ENCODE data around the gene MED12L.
A peak's percentile ranks its signal among the peaks of the same experiment; 100 is the strongest.
"Not testable (repeated sequence)": the region's sequence is repeated elsewhere in the genome, so short reads cannot be mapped to it uniquely, and the experiment has no call there.

MED12L gene

DNA sequence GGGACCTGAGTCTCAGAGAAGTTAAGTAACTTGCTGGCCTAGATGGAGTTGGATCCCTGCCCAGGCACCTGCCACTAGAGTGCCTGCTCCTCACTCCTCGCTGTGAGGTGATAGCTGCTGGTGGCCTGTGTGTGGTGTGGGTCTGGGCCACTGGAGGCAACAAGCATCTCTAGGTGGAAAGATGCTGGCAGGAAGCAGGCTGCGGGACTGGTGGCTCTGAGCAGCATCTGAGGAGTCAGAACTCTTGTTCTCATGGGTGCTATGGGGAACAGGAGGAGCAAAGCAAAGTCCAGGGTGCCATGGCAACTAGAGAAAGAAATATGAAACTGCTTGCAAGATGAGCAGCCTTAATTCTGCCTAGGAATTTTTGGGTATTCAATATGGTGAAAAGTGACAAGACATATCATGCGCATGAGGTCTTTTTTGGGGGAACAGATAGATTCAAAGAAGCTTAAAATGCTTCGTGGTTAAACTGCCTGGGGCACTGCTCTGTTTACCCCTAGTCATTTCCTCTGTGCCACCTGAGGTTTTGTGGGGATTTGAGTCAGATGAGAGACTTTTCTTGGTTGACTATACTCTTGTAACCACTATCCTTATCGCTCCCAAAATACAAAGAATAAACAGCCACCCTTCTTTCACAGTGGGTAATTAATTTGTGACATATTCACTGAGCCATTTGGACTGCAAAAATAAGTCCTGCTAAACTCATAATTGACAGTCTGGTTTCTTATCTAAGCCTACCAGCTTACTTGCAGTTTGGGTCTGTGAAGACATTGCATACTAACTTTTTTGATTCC is 50.3 kb downstream of the MED12L start:
- DNase-seq = no peak

DNA sequence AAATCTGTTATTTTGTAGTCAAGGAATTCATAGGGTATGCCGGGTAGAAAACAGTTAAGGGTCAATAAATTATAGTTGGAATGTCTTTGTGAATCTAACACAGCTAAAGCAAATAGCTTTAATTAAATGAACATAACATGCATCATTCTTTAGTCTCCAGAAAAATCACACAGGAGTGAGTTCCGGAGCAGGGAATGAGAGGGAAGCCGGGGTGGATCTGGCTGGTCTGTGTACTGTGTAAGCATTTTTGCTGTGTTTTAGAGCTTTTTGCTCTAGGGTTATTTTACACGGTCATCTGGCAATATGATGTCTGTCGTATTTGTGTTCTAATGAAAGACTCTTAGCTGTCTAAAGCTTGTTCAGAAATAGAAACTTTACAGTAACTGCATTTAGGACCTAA is 57.5 kb downstream of the MED12L start:
- DNase-seq = no peak

DNA sequence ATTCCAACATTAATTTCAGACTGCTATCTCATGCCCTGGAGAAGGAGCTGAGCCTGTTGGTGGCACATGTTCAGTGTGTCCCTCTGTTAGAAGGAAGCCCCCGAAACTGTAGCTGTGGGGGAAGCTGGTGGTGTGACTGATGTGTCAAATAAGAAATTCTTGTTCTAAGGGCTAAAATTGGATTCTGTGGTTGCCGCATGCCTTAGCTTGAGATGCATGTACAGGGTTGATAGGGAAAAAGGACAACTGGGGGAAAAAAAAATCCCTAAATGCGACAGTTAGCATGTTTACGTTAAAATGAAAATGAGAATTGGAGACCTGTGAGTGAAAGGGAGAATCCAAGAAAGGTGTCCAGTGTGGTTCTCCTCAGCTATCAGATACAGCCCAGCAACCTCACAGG is 58.6 kb downstream of the MED12L start:
- DNase-seq = no peak

DNA sequence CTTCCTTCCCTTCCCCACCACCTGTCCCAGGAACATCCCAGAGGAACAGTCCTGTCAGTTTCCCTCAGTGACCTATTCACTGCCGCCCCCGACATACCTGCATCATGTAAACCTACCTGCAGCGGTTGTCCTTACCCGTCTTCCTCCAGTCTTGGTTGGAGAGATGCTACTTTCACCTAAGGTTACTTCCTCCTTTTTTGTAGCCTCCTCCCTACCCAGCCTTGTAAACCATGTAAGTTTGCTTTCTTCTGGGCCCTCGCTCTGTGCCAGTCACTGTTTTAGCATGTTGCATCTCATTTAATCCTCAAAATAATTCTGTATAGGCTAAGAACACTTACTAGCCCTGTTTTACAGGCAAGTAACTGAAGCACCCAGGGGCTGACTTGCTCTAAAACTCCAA is 59.3 kb downstream of the MED12L start:
- DNase-seq = no peak

DNA sequence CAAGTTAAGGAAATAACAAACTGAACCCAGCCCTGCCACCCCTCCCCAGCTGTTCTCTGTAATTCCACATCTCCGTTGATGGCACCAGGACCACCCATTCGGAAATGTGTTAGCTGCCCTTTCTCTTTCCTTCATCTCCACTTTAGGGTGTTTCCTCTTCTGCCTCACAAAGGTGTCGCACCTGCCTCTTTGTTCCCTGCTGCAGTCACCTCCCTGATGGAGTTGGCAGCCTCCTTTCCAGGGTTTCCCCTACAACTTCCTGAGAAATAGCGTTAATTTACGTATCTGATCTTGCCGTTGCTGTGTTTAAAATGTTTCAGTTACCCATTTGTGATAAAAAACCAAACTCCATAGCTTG is 60.2 kb downstream of the MED12L start:
- DNase-seq = no peak

DNA sequence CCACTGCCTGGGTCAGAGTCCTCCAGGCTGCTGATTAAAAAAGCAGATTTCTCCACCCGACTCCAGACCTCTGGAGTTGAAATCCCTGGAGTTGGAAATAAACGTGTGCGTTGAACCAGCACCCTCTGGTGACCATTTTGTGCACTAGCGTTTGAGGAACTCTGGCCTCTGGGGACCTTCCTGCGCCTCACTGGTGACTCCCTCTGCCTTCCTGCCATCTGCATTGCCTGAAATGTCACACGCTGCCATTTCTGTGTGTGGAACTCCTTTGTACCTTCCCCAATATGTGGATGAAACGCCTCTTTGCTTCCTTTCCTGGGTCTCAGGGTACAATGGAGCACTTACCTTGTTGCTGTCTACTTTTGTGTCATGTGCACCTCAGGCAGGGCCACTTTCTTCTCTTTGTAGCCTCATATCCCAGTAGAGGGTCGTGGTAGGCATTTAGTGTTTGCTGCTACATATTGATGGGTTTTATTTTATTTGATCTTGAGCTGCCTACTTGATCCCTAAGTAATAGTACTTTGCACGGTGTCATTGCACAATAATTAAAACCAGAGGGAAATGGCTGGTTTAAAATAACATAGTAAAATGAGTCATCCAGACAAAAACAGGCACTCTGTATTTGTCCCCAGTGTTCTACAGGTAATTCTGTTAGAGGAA is 60.7 kb downstream of the MED12L start:
- DNase-seq = peak; percentile 36

DNA sequence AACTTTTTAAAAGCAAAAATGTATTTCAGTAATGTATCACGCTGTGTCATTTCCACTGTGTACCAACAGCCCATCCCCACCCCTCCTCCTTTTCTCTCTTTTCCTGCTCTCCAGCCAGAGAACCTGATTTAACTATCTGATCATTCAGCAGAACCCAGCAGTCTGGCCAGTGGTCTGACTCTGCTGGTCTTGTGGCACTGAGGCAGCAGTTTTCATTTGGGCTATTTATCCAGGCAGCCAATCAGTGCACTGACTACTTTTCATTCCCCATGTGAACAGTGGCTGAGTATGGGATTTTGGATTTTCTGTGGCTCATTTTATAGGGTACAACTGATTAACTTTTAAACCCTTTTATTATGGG is 61.2 kb downstream of the MED12L start:
- no peak for DNase-seq

DNA sequence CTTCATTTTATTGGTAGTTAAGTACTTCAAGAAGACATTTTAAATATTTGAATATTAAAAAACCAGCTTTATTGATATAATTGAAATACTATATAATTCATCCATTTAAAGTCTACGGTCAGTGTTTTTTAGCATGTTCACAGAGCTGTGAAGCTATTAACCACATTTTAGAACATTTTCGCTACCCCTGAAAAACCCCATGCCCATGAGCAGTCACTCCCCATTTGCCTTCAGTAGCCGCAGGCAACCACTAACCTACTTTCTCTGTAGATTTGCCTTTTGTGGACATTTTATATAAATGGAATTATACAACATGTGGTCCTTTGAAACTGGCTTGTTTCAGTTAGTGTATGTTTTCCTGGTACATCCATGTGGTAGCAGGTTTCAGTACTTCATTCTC is 61.8 kb downstream of the MED12L start:
- DNase-seq = no peak

DNA sequence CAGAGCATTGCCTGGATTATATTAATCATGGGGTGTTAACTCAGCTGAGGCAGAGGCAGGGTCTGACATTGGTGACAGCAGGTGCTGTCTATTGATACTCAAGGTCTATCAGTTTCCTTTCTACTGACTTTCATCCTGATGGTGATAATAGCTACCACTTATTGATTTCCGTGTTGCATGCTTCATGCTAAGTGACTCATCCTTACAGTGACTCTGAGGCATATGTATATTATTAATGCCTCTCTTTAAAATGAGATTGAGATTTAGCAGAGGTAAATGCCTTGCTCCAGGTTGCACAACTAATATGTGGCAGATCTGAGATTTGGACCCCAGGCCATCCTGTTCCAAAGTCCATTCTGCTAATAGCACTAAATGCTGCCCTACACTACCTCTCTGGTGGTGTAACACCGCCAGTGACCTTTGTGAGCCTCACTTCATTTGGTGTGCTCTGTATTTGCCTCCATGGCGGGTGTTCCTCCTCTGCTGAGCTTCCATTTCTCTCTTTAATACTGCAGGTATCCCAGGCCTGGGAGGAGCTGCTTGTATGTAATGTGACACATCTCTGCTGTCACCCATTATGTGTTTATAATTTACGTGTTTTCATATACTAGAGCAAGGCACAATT is 67.1 kb downstream of the MED12L start:
- DNase-seq = no peak

DNA sequence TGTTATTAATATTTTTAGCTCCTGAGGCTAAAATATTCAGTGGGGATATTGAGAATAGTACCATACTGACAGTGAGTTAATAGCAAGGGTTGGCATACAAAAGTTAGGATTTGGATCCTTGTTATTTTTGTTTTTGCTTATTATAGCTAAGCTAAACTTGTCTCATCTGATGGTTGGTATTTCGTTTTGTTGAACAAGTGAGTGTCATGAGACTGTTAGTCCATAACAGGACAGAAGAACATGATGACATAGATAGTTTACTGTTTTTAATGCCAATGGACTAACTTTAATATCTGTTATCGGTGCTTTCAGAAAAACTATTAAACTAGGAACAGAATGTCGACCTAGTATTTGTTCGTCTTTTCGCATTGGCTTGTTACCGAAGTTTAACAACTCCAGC is 69.1 kb downstream of the MED12L start:
- DNase-seq = no peak

DNA sequence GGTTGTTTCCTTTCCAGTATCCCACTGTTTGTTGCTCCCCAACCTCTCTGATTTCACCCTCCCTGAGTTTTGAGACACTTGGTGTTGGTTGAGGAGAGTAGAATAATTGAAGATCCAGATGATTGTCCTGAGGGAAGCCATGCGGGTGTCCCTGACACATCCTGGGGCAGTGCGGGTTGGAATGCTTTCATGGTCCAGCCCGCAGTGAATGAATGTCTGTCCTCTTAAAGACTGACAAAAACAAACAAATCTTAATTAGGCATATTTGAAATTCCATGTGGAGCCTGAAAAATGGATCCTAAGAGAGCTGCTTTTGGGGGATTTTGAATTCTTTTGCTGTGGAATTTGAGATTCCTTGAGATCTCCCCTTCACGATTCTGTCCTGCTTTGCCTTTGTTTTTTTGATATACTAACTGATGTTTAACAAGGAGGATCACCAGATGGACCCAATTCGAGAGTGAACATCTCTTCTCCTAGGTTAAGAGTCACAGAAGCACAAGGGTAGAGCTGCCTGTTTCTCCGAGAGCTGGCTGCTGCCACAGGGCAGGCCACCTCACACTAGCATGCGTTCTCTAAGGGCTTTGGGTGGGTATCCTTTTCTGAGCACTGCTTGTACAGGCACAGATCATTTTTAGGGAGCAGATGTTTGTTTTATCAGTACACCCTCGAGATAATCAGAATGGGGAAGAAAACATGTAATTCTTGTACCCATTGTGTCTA is 70.1 kb downstream of the MED12L start:
- DNase-seq = no peak

DNA sequence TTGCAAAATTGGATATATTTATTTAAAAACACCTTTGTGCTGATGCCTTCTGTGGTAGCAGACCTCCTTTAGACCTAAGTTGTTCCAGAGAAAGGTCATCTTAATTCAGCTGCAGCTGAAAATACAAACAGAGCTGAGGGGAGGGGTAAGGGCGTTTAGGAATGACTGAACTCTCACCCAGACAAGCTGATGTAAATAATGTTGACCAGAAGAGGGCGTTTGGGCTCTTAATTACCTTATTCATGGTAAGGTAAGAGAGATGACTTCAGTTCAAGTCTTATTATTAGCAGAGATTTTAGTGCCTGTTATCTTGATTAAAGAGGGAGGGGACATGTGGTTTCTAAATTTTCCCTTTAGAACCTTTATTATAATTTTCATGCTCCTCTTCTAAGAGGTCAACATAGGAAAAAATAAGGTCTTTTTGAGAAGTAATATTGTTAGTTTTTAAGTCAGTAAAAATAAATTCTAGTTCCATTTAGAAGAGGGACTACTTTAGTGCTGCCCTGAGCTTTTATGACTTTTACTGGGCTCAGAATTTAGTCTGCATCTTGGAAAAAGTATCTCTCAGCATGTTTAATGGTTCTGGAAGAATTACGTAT is 71.3 kb downstream of the MED12L start:
- peak; percentile 18 for DNase-seq

DNA sequence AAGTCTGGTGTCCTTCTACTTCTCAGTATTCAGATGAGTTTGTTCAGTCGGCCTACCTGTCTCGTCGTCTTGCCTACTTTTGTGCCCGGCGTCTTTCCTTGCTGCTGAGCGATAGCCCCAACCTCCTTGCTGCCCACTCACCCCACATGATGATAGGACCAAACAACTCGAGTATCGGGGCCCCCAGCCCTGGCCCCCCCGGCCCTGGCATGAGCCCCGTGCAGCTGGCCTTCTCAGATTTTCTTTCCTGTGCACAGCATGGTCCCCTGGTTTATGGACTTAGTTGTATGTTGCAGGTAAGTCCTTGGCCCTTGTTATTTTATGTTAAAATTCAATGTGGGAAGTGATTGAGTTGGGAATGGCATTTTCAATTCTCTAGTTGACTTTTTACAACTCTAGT is 74.3 kb downstream of the MED12L start:
- no peak for DNase-seq

DNA sequence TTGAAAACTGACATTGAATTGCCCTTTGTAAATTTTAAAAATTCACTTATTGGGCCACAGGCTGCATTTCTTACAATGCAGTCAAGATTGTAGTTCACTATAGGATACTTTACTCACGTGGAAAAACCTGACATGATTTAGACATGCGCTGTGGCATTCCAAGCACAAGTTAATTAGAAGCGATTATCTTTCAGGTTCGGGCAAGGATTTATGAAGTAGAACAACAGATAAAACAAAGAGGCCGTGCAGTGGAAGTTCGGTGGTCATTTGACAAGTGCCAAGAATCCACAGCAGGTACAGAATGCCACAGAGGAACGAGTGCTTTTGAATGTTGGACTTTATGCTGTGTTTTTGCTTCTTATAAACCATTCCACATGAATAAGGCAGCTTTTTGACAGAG is 79.8 kb downstream of the MED12L start:
- no peak for DNase-seq

DNA sequence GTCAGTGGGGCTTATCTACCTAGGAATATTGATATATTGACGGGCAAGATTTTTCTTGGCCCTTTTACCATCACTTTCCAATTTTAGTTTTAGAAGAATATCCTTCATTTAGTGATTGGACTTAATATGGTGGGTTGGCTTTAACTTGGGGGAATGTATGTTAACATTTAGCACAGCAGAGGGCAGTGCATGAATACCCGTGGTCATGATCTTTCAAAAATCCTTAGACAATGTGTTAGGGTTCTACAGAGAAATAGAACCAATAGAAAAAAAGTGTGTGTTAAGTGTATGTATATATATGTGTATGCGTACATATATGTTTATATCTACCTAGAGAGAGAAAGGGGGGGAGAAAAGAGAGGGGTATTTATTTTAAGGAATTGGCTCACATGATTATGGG is 80.7 kb downstream of the MED12L start:
- no peak for DNase-seq

DNA sequence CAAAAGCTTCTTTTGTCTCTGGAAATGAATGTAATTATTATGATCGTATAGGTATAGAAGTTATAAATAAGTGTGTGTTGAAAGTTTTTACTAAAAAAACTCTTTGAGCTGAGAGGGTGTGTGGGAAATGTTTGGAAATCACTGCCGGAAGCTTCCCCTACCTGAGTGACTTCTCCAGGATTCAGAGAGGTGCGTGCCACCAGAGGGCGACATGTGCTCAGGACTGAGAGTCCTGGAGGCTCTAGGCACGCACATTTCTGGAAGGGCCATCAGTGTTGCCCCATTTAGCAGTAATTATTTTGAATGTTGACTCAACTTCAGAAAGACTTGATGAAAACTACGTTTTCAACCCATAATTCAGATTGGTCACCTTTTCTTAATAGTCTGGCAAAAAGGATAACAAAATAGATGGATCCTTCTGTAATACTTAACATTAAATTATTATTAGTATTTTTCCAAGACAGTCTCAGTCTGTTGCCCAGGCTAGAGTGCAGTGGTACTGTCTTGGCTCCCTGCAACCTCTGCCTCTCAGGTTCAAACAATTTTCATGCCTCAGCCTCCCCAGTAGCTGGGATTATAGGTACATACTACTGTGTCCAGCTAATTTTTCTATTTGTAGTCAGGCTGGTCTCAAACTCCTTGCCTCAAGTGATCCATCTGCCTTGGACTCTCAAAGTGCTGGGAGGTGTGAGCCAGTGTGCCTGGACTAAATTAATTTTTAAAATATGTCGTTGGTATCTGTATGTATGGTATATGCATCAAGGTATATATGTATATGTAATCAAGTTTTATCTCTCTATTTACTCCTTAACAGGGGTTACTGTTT is 83.0 kb downstream of the MED12L start:
- DNase-seq = no peak

DNA sequence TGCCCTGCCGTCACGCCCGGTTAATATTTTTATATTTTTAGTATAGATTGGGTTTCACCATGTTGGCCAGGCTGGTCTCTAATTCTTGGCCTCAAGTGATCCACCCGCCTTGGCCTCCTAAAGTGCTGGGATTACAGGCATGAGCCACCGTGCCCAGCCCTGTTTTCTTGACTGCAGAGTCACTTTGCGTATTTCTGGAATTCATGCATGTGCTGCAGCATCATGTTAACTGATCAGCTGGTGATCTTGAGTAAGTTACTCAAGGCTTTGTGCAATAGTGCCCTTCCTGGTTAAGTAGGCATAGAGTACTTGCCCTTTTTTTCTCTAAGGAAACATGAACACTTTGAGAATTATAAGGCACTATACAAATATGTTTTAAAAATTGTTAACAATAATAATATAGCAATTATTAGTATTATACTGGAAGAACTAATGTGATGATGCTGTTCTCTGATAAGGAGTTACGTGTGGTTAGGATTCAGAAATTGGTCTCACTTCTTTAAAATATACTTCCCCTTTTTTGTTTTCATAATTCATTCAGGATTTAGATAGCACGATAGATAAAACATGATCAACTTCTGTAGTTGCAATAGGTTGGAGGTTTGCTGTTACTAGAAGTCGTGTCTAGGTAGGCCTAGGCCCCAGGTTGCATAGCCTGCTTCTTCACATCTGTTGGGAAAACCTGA is 83.9 kb downstream of the MED12L start:
- no peak for DNase-seq

DNA sequence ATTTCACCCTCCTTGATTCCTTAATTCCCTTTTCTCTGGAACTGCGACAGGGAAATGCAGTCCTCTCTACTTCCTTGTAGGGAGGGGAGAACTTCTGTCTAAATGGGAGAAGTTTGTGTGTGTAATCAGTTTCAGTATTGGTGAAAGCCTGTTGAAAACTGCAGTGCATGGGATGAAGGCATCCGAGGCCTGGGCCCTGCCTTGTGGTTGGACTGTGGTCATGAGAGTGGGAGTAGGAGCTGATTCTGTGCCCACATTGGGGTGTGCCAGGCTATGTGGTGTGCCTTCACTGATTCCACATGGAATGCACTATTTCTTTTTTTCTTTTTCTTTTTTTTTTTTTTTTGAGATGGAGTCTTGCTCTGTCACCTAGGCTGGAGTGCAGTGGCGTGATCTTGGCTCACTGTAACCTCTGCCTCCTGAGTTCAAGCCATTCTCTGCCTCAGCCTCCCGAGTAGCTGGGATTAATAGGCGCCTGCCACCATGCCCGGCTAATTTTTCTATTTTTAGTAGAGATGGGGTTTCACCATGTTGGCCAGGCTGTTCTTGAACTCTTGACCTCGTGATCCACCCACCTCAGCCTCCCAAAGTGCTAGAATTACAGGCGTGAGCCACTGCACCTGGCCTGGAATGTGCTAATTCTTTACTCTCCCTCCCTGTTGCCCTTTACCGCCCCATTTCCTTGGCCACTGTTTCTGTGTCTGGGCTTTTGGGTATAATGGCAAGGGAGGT is 84.7 kb downstream of the MED12L start:
- not testable (repeated sequence) for DNase-seq

DNA sequence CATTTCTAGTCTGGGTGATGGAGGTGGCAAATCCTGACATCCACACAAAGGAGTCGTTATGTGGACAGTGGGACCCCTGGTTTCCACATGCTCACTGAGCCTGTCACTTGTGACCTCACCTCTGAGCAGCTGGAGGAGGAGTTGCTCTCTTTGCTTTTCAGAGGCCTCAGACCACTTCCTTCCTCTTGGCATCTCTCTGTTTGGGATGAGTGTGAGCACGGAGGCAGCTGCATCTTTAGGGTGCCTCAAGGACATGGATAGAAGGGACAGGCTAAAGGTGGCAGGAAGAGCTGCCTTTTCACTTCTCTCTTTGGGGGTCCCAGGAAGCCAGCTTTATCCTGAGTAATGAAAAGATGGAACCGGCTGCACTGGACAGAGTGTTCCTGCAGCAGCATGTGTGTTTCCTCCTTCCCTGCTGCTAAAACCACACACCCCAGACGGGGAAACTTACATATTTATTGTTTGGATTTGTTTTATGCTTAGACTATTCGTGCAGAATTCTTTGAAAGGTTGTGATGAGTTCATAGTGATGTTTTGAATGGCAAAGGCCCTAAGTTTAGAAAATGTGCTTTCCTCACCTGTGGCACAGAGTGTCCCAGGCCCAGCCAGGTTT is 85.8 kb downstream of the MED12L start:
- DNase-seq = no peak

DNA sequence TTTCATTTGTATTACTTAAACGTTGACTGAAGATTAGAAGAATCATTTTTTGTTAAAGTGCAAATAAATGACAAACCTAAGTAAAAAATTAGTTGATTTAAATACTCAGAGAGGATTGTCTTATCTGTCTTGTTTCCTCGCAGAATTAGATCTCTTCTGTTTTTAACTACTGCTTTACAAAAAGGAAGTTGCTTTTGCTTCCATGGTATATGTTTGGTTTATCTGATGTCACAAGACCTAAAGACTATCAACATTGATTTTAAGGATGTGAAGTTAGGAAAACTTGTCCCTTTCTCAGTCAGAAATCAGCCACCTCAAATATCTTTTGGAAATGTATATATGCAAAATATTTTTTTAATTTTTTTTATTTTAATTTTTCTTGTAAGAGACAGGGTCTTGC is 88.9 kb downstream of the MED12L start:
- DNase-seq = no peak

DNA sequence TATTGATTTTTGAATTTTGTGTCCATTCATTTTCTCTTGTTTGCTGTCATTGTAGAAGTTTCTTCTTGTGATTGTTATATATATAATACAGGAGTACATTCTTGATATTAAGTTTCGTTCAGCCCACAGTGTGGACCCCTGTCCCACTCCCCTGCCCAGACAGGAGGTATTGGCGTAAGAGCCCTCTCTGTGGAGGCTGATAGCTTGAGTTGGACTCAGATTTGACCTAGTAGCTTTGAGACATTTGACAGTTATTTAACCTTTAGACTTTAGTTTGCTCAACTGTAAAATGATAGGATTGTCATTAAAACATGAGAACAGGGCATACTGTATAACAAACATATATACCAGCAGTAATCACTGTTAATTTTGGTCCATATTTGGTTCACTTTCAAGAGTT is 90.5 kb downstream of the MED12L start:
- no peak for DNase-seq
